HL-60 (cell line): ENCODE measurements around the gene OSMR.

ENCODE experiments used
- DNase-seq, 2 experiments: peaks; one replicate each; pipeline ENCODE4 v3.0.0-alpha.2; 2010 to 2020; ENCODE audit warnings: low read depth in 1 of 2, low spot score in 1 of 2
- H3K27ac ChIP-seq: fragments of 250-450 bp; sonication (Bioruptor Pico); replicated peaks from 2 replicates; pipeline ENCODE4 v1.5.1; 2020; ENCODE audit warnings: mild to moderate bottlenecking, moderate library complexity
- H3K27me3 ChIP-seq: fragments of 250-450 bp; sonication (Bioruptor Pico); 2 replicates; pipeline ENCODE4 v1.5.1; 2021; ENCODE audit warnings: mild to moderate bottlenecking, moderate library complexity; ENCODE audit not compliant: insufficient read depth, poor library complexity, severe bottlenecking
- H3K4me3 ChIP-seq: replicated peaks from 2 replicates; pipeline ENCODE4 v1.5.1; 2011; ENCODE audit warnings: mild to moderate bottlenecking, control low read depth, low read length; ENCODE audit not compliant: insufficient read depth
- GABPA ChIP-seq: IDR thresholded peaks from 2 replicates; pipeline ENCODE4 v1.6.1; 2012; ENCODE audit warnings: low read depth
- POLR2AphosphoS5 ChIP-seq: IDR thresholded peaks from 2 replicates; pipeline ENCODE4 v1.6.1; 2012; ENCODE audit warnings: low read depth
- REST ChIP-seq: IDR thresholded peaks from 2 replicates; pipeline ENCODE4 v1.6.1; 2012; ENCODE audit warnings: low read depth; ENCODE audit not compliant: insufficient replicate concordance
- SPI1 ChIP-seq: IDR thresholded peaks from 2 replicates; pipeline ENCODE4 v1.6.1; 2012; ENCODE audit warnings: low read depth, mild to moderate bottlenecking, borderline replicate concordance
- TF ChIP-seq, protein P1 (sequence below): IDR thresholded peaks from one replicate; pipeline ENCODE4 v1.5.1; 2011; ENCODE audit warnings: low read length, control low read depth, inconsistent platforms; ENCODE audit not compliant: insufficient read depth

The OSMR gene

DNA sequence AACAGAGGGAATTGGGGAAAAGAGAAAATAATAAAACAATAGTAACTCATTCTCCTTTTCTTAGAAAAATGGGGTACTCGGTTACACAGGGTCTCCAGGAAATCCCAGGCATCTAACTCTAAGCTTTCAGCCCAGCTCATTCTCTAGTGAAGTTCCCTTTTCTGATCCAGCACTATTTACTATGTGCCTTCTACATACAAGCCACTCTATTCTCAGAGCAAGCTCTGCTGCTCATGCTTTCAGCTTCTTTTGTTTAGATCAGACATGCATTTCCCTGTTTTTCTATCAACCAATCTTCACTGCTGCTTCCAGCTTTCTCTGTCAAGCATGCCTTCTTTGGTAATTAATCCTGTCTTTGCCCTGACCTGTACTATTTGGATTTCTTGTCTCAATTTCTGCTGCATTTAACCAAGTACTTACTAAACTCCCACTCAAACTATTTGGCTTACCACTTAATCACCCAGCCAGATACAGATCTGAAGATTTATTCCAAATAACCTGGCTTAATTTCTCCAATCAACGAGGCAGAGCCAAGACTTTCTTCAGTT lies 25.3 kb downstream of the OSMR start:
- no peak for DNase-seq
- H3K4me3 ChIP-seq, result no peak overlapping the region
- H3K27ac ChIP-seq, result no peak overlapping the region
- peaks cover 10% of the 10 kb centered on the region for H3K27me3 ChIP-seq
- TF ChIP-seq POLR2AphosphoS5 (no peak), SPI1 (no peak), REST (no peak), GABPA (no peak)
- TF ChIP-seq, protein P1, sequence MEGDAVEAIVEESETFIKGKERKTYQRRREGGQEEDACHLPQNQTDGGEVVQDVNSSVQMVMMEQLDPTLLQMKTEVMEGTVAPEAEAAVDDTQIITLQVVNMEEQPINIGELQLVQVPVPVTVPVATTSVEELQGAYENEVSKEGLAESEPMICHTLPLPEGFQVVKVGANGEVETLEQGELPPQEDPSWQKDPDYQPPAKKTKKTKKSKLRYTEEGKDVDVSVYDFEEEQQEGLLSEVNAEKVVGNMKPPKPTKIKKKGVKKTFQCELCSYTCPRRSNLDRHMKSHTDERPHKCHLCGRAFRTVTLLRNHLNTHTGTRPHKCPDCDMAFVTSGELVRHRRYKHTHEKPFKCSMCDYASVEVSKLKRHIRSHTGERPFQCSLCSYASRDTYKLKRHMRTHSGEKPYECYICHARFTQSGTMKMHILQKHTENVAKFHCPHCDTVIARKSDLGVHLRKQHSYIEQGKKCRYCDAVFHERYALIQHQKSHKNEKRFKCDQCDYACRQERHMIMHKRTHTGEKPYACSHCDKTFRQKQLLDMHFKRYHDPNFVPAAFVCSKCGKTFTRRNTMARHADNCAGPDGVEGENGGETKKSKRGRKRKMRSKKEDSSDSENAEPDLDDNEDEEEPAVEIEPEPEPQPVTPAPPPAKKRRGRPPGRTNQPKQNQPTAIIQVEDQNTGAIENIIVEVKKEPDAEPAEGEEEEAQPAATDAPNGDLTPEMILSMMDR, result no peak

DNA sequence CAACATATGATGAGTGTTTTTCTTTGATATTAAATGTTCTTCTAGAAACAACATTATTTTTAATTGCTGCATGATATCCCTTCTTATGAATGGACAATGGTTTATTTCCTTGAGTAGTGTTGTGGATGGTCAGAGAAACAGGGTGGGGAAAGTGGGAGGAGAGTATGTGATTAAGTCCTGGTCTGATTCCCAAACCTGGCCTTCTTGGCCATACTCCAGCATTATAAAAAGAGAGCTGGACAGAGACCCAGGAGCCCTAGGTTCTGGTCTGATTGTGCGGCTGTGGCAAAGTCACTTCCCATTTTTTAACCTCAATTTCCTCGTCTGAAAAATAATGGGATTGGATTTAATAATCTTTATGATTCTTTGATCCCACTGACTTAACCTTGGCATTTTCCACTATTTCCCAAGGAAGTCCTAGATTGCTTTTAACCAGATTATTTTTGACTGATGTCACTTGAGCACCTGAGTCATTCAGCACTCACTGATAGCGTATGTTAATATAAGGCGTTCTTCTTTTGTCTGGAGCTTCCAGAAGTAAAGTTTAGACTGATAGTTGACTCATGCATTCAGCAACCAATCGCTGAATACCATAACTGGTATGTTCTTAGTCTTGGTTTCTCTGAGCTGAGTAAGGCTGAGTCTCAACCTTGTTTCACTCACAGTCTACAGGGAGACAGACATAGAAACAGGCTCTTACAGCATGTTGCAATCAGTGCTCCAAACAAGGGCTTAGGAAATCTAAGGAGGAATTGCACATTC lies 26.2 kb downstream of the OSMR start:
- no peak overlapping the region for H3K4me3 ChIP-seq
- DNase-seq, result no peak
- H3K27ac ChIP-seq, result no peak overlapping the region
- TF ChIP-seq SPI1 (peak; percentile 25; the same call in 1 of the 2 replicates), REST (no peak)
- peaks cover 15% of the 10 kb centered on the region for H3K27me3 ChIP-seq

DNA sequence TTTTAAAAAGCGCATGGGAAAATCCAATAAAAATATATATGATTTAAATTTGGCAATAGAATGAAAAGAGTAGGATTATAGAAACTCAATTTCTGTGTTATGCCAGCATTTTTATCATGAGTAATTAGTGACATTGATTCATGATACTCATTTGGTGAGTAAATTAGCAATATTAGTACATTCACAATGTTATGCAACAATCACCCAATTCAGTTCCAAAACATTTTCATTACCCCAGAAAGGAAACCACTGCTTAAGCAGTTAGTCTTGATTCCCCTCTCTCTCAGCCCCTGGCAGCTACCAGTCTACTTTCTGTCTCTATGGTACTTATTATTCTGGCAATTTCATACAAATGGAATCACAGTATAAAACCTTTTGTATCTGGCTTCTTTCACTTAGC lies 27.0 kb downstream of the OSMR start:
- Histone ChIP-seq H3K27ac (no peak overlapping the region), H3K27me3 (peaks cover 20% of the 10 kb centered on the region), H3K4me3 (no peak overlapping the region)
- no peak for TF ChIP-seq REST
- no peak for TF ChIP-seq GABPA
- TF ChIP-seq, protein P1, result no peak
- no peak for TF ChIP-seq POLR2AphosphoS5
- TF ChIP-seq SPI1, result no peak
- DNase-seq, result no peak
